K562 (cell line): ENCODE measurements around the gene CHKB. TPM values are rescaled to one million over a fixed set of nuclear protein-coding genes. Genes with fewer than 3 reads are reported as not detected.
A peak's percentile ranks its signal among the peaks of the same experiment; 100 is the strongest.

Experiments used
- BCL6 ChIP-seq: fragments of 250-450 bp; sonication (Bioruptor Pico); IDR thresholded peaks from 2 replicates; pipeline ENCODE4 v1.4.0; 2020
- CREB3 ChIP-seq: fragments of 450-650 bp; conservative IDR thresholded peaks from 2 replicates; pipeline ENCODE4 v1.6.1; 2016; ENCODE audit warnings: missing genetic modification characterization, low read depth, mild to moderate bottlenecking, missing compliant biosample characterization, moderate library complexity
- ETV5 ChIP-seq: sonication (generic); formaldehyde crosslinking; IDR thresholded peaks from 2 replicates; pipeline ENCODE4 v1.4.0; 2020; ENCODE audit warnings: low read depth, mild to moderate bottlenecking, missing genetic modification reagents
- JUN ChIP-seq, 2 experiments: sonication (generic) in 1 of 2; formaldehyde crosslinking in 1 of 2; IDR thresholded peaks; 2 replicates each; pipeline versions ENCODE4 v1.6.1 to v1.8.0; 2012 to 2022; ENCODE audit warnings: borderline replicate concordance in 2 of 2, mild to moderate bottlenecking in 2 of 2, improper control_type of control experiment in 1 of 2, low read depth in 1 of 2, low read length in 1 of 2, missing genetic modification reagents in 1 of 2
- NFE2L1 ChIP-seq: fragments of 450-650 bp; IDR thresholded peaks from 2 replicates; pipeline ENCODE4 v1.6.1; 2016; ENCODE audit warnings: missing genetic modification characterization, low read depth, mild to moderate bottlenecking, missing compliant biosample characterization, moderate library complexity, borderline replicate concordance
- PBX2 ChIP-seq, 2 experiments: IDR thresholded peaks in 1 of 2; conservative IDR thresholded peaks in 1 of 2; 2 replicates each; pipeline ENCODE4 v1.6.1; 2016; ENCODE audit warnings: low read depth in 2 of 2, mild to moderate bottlenecking in 1 of 2, missing compliant biosample characterization in 1 of 2, missing genetic modification characterization in 1 of 2, moderate library complexity in 1 of 2
- PHF8 ChIP-seq: fragments of 200-600 bp; sonication (generic); IDR thresholded peaks from 2 replicates; pipeline ENCODE4 v1.6.1; 2012; ENCODE audit warnings: mixed run types, mild to moderate bottlenecking, inconsistent platforms, low read length, moderate library complexity, borderline replicate concordance
- RB1 ChIP-seq: fragments of 450-650 bp; IDR thresholded peaks from 2 replicates; pipeline ENCODE4 v1.6.1; 2017; ENCODE audit warnings: low read depth, mild to moderate bottlenecking
- RCOR1 ChIP-seq, 2 experiments: IDR thresholded peaks; 2 replicates each; pipeline ENCODE4 v1.6.1; 2012; ENCODE audit warnings: low read depth in 2 of 2, low read length in 2 of 2, borderline replicate concordance in 1 of 2, improper control_type of control experiment in 1 of 2
- SNRNP70 ChIP-seq: fragments of 200-400 bp; formaldehyde crosslinking; optimal IDR thresholded peaks from 2 replicates; pipeline ENCODE3; 2017; ENCODE audit warnings: low read depth, low read length
- SP2 ChIP-seq: IDR thresholded peaks from 2 replicates; pipeline ENCODE4 v1.6.1; 2011; ENCODE audit warnings: mild to moderate bottlenecking, low read depth, low read length, moderate library complexity; ENCODE audit not compliant: poor library complexity, severe bottlenecking; ENCODE audit errors: extremely low read depth
- SRF ChIP-seq, 2 experiments: fragments of 250-450, 450-650 bp in 1 of 2; sonication (Bioruptor Pico) in 1 of 2; sonication (generic) in 1 of 2; formaldehyde crosslinking; IDR thresholded peaks; 2 replicates each; pipeline versions ENCODE4 v1.5.0 to v1.5.1; 2020 to 2022; ENCODE audit warnings: mild to moderate bottlenecking in 1 of 2, missing genetic modification reagents in 1 of 2
- ZNF12 ChIP-seq: sonication (generic); formaldehyde crosslinking; IDR thresholded peaks from 2 replicates; pipeline ENCODE4 v1.4.0; 2020; ENCODE audit warnings: mild to moderate bottlenecking, missing genetic modification reagents
- ZNF584 ChIP-seq: fragments of 200-800 bp; sonication (Bioruptor generic); IDR thresholded peaks from 2 replicates; pipeline ENCODE4 v1.6.1; 2016; ENCODE audit warnings: low read depth, mild to moderate bottlenecking, missing genetic modification characterization, missing compliant biosample characterization
- polyA plus RNA-seq, 8 experiments: library from polyadenylated mRNA; depleted of rRNA in 4 of 8; stranded (reverse) in 5 of 8; unstranded in 3 of 8; fragments of >200 nt; fragmentation: Nextera tagmentation in 2 of 8; fragmentation: Illumina TruSeq in 1 of 8; extraction: Ambion mirVana in 2 of 8; extraction: Trizol in 1 of 8; gene quantifications; 2 replicates each; pipeline versions ENCODE4 v1.2.1 to v1.2.3, GENCODE V29; 2011 to 2014; ENCODE audit warnings: inconsistent platforms in 1 of 8, missing spikeins in 1 of 8
- total RNA-seq, 7 experiments: library from RNA; depleted of rRNA in 6 of 7; stranded (reverse); fragments of >200 nt in 6 of 7; fragmentation: Illumina TruSeq in 2 of 7; extraction: Trizol in 2 of 7; gene quantifications; 2 replicates each; pipeline versions ENCODE4 v1.2.1 to v1.2.3, GENCODE V29; 2011 to 2021; ENCODE audit warnings: low replicate concordance in 1 of 7
- TF ChIP-seq, protein P1 (sequence below), 2 experiments: fragments of 450-650 bp in 1 of 2; sonication (generic) in 1 of 2; formaldehyde crosslinking; conservative IDR thresholded peaks; 2 replicates each; pipeline versions ENCODE4 v1.4.0 to v1.8.1; 2020 to 2022; ENCODE audit warnings: mild to moderate bottlenecking in 1 of 2, missing genetic modification reagents in 1 of 2
- TF ChIP-seq, protein P2 (sequence below): sonication (generic); formaldehyde crosslinking; IDR thresholded peaks from 2 replicates; pipeline ENCODE4 v1.8.0; 2022; ENCODE audit warnings: missing genetic modification reagents, mild to moderate bottlenecking, moderate library complexity, borderline replicate concordance
- TF ChIP-seq, protein P3 (sequence below): fragments of 450-650 bp; formaldehyde crosslinking; IDR thresholded peaks from 2 replicates; pipeline ENCODE4 v1.4.0; 2022; ENCODE audit warnings: missing genetic modification characterization

CHKB gene
- total and polyA plus RNA-seq, 9 of the 15 experiments (the other 6 are each of a cell fraction or from before 2014, with no cell fraction given) = 2.7 to 31.0 (median 11.0) TPM

DNA sequence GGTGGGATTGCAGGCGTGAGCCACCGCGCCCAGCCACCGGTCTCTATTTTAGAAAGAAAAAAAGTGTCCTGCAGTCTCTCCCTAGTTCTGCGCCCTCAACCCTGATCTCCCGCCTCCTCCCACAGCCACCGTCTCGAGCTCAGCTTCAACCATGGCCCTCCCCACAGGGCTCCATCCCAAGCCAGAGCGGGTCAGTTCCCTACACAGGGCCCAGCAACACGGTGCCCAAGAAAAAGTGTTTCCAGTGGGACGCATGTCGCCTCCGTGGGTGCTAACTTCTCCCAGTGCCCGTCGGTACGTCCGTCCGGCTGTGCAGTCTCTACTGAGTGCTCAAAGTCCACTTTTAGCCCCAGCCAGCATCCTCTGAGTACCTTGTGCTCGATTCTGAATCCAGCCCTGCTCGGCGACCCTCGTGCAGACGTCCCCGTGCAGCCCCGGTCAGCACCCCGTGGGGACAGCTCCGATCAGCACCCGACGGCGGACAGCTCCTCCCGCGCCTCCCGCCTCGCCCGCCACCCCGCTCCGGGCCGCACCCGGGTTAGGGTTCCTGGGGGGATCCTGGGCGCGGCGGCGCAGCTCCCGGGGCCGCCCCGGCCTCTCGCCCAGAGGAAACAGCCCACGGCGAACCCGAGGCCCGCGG is 17.3 kb upstream of the CHKB start (continued):
- TF ChIP-seq PHF8 = no peak
- TF ChIP-seq JUN (IDR thresholded peaks at IDR 0.05; ENCODE audit: borderline replicate concordance, low read depth, low read length) = no peak
- TF ChIP-seq JUN (CRISPR knock-in tag; IDR thresholded peaks at IDR 0.05; ENCODE audit: borderline replicate concordance) = peak; percentile 85; the same call in 1 of the 2 replicates
- TF ChIP-seq, protein P1, sequence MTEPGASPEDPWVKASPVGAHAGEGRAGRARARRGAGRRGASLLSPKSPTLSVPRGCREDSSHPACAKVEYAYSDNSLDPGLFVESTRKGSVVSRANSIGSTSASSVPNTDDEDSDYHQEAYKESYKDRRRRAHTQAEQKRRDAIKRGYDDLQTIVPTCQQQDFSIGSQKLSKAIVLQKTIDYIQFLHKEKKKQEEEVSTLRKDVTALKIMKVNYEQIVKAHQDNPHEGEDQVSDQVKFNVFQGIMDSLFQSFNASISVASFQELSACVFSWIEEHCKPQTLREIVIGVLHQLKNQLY (CRISPR knock-in tag; conservative IDR thresholded peaks at IDR 0.05) = peak in 1 of 2 experiments; percentile 95; a peak in 1 of 4 replicates
- TF ChIP-seq PBX2 (CRISPR knock-in tag; IDR thresholded peaks at IDR 0.05; ENCODE audit: low read depth) = peak; percentile 77
- no peak for TF ChIP-seq PBX2 (tag; conservative IDR thresholded peaks at IDR 0.05; ENCODE audit: low read depth)
- TF ChIP-seq SRF (CRISPR knock-in tag; IDR thresholded peaks at IDR 0.05) = peak in 1 of 2 experiments; percentile 90; a peak in 2 of 4 replicates
- TF ChIP-seq, protein P2, sequence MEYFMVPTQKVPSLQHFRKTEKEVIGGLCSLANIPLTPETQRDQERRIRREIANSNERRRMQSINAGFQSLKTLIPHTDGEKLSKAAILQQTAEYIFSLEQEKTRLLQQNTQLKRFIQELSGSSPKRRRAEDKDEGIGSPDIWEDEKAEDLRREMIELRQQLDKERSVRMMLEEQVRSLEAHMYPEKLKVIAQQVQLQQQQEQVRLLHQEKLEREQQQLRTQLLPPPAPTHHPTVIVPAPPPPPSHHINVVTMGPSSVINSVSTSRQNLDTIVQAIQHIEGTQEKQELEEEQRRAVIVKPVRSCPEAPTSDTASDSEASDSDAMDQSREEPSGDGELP (CRISPR knock-in tag) = peak; percentile 86
- TF ChIP-seq ZNF584 (CRISPR knock-in tag) = peak; percentile 78; the same call in 1 of the 2 replicates
- TF ChIP-seq, protein P3, sequence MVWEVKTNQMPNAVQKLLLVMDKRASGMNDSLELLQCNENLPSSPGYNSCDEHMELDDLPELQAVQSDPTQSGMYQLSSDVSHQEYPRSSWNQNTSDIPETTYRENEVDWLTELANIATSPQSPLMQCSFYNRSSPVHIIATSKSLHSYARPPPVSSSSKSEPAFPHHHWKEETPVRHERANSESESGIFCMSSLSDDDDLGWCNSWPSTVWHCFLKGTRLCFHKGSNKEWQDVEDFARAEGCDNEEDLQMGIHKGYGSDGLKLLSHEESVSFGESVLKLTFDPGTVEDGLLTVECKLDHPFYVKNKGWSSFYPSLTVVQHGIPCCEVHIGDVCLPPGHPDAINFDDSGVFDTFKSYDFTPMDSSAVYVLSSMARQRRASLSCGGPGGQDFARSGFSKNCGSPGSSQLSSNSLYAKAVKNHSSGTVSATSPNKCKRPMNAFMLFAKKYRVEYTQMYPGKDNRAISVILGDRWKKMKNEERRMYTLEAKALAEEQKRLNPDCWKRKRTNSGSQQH (CRISPR knock-in tag) = no peak
- no peak for TF ChIP-seq NFE2L1 (tag)
- no peak for TF ChIP-seq SP2
- TF ChIP-seq ETV5 = peak; percentile 68; the same call in 1 of the 2 replicates
- TF ChIP-seq RB1 = peak; percentile 86
- TF ChIP-seq ZNF12 = peak; percentile 83; the same call in 1 of the 2 replicates
- peak in 1 of 2 experiments; percentile 79; a peak in 2 of 4 replicates for TF ChIP-seq RCOR1 (IDR thresholded peaks at IDR 0.05; ENCODE audit: borderline replicate concordance in 1 of 2, low read depth in 2 of 2, low read length in 2 of 2)
- no peak for TF ChIP-seq SNRNP70
- TF ChIP-seq BCL6 (CRISPR knock-in tag) = no peak
- 0 out of 2 replicates have a peak, but pooled peaks have one; percentile 43 for TF ChIP-seq CREB3 (tag)
